ENCODE measurements around the gene FAM107B. TPM values are rescaled to one million over a fixed set of nuclear protein-coding genes. Genes with fewer than 3 reads are reported as not detected.

Gene FAM107B
- total RNA-seq, 6 donors from 2014 or later, result 44.0 to 136 (median 77.0) TPM

GRCh38 chr10:14673189-14673861, 101.4 kb downstream of the FAM107B start:
- H3K9me3 ChIP-seq, result no peaks in the 10 kb centered on the region
- TF ChIP-seq POLR2AphosphoS5 (IDR thresholded peaks at IDR 0.05) (no peak), POLR2A (IDR thresholded peaks at IDR 0.05) (no peak)
- H3K36me3 ChIP-seq, result no peaks in the 10 kb centered on the region
- no peak for ATAC-seq (ENCODE audit: low FRiP score in 2 of 2)
- WGBS, 2 donors, result 53 to 61% methylated on average over 9 of the region's 9 CpGs
- H3K27ac ChIP-seq, result no peak overlapping the region
- peaks cover 0 to 15% (median 9%) of the 10 kb centered on the region in 4 donors for H3K4me1 ChIP-seq
- no peak overlapping the region for H3K4me3 ChIP-seq
- no peak for DNase-seq
- H3K27me3 ChIP-seq, result no peaks in the 10 kb centered on the region

- H3K27ac ChIP-seq, result no peak overlapping the region
- ATAC-seq (ENCODE audit: low FRiP score in 2 of 2), result no peak
- 87 to 97% methylated on average over 3 to 6 of the region's 6 CpGs for WGBS, 2 donors
Observed at GRCh38 chr10:14671386-14671831, 103.3 kb downstream of the FAM107B start.

GRCh38 chr10:14670551-14671240, 104.0 kb downstream of the FAM107B start:
- 75 to 78% methylated on average over 8 of the region's 8 CpGs for WGBS, 2 donors
- no peak for DNase-seq

More at GRCh38 chr10:14671386-14671831, 103.3 kb downstream of the FAM107B start:
- TF ChIP-seq CTCF (IDR thresholded peaks at IDR 0.05) (no peak), EP300 (IDR thresholded peaks at IDR 0.05) (no peak), POLR2A (IDR thresholded peaks at IDR 0.05) (no peak), POLR2AphosphoS5 (IDR thresholded peaks at IDR 0.05) (no peak)
- H3K27me3 ChIP-seq, result no peaks in the 10 kb centered on the region
- DNase-seq, result no peak
- H3K9me3 ChIP-seq, result no peaks in the 10 kb centered on the region
- no peaks in the 10 kb centered on the region for H3K36me3 ChIP-seq
- H3K4me3 ChIP-seq, result no peak overlapping the region
- H3K4me1 ChIP-seq, result peaks cover 0 to 15% (median 9%) of the 10 kb centered on the region in 4 donors

GRCh38 chr10:14669576-14669975, 105.1 kb downstream of the FAM107B start:
- no peak for TF ChIP-seq CTCF (IDR thresholded peaks at IDR 0.05)
- TF ChIP-seq POLR2A (IDR thresholded peaks at IDR 0.05), result no peak
- no peak for TF ChIP-seq POLR2AphosphoS5 (IDR thresholded peaks at IDR 0.05)
- no peak for TF ChIP-seq EP300 (IDR thresholded peaks at IDR 0.05)
- Histone ChIP-seq H3K9me3 (no peaks in the 10 kb centered on the region), H3K36me3 (no peaks in the 10 kb centered on the region), H3K27me3 (no peaks in the 10 kb centered on the region), H3K4me1 (peaks cover 0 to 15% (median 9%) of the 10 kb centered on the region in 4 donors), H3K27ac (no peak overlapping the region), H3K4me3 (no peak overlapping the region)
- ATAC-seq (ENCODE audit: low FRiP score in 2 of 2) (no peak), DNase-seq (no peak)
- 77 to 96% methylated on average over 1 of the region's 1 CpG for WGBS, 2 donors

More at GRCh38 chr10:14670551-14671240, 104.0 kb downstream of the FAM107B start:
- Histone ChIP-seq H3K4me3 (no peak overlapping the region), H3K27ac (peak overlapping the region in 1 of 4 donors; percentile 45), H3K27me3 (no peaks in the 10 kb centered on the region), H3K36me3 (no peaks in the 10 kb centered on the region), H3K9me3 (no peaks in the 10 kb centered on the region), H3K4me1 (peaks cover 0 to 15% (median 9%) of the 10 kb centered on the region in 4 donors)
- TF ChIP-seq POLR2AphosphoS5 (IDR thresholded peaks at IDR 0.05) (no peak), CTCF (IDR thresholded peaks at IDR 0.05) (no peak), EP300 (IDR thresholded peaks at IDR 0.05) (no peak), POLR2A (IDR thresholded peaks at IDR 0.05) (no peak)
- ATAC-seq (ENCODE audit: low FRiP score in 2 of 2), result peak; percentile 37 to 72

- WGBS, 2 donors, result 72 to 90% methylated on average over 4 of the region's 4 CpGs
- Histone ChIP-seq H3K9me3 (no peaks in the 10 kb centered on the region), H3K27ac (no peak overlapping the region), H3K27me3 (no peaks in the 10 kb centered on the region), H3K36me3 (no peaks in the 10 kb centered on the region), H3K4me3 (no peak overlapping the region), H3K4me1 (peaks cover 0 to 6% (median 3%) of the 10 kb centered on the region in 4 donors)
- DNase-seq, result no peak
- TF ChIP-seq POLR2A (IDR thresholded peaks at IDR 0.05) (no peak), EP300 (IDR thresholded peaks at IDR 0.05) (no peak), POLR2AphosphoS5 (IDR thresholded peaks at IDR 0.05) (no peak), CTCF (IDR thresholded peaks at IDR 0.05) (no peak)
- ATAC-seq (ENCODE audit: low FRiP score in 2 of 2), result no peak
Observed at GRCh38 chr10:14667781-14668180, 106.9 kb downstream of the FAM107B start.
